Breast epithelium (tissue), 4 donors: Measurements from ENCODE around the gene VKORC1L1. TPM values are rescaled to one million over a fixed set of nuclear protein-coding genes. Genes with fewer than 3 reads are reported as not detected.
"Not testable (repeated sequence)": the region's sequence is repeated elsewhere in the genome, so short reads cannot be mapped to it uniquely, and the experiment has no call there.

Experiments
- DNase-seq, 2 donors: peaks; one replicate each; pipeline ENCODE4 v3.0.0-alpha.2; 2019; ENCODE audit warnings: low spot score in 2 of 2
- H3K27ac ChIP-seq, 2 donors: fragments of 200-600 bp; sonication (generic) in 1 of 2; one replicate each; pipeline ENCODE4 v1.5.1; 2016 to 2019; ENCODE audit warnings: mild to moderate bottlenecking in 1 of 2
- H3K27me3 ChIP-seq, 2 donors: fragments of 200-600 bp; sonication (generic) in 1 of 2; one replicate each; pipeline versions ENCODE4 v1.5.1 to v1.6.0; 2017 to 2019; ENCODE audit warnings: control low read depth in 1 of 2, mild to moderate bottlenecking in 1 of 2
- H3K36me3 ChIP-seq: fragments of 200-600 bp; one replicate; pipeline ENCODE4 v1.5.1; 2019
- H3K4me1 ChIP-seq, 2 donors: fragments of 200-600 bp; sonication (generic); one replicate each; pipeline ENCODE4 v1.5.1; 2016 to 2019; ENCODE audit warnings: control low read depth in 1 of 2
- H3K4me3 ChIP-seq, 3 donors: fragments of 200-600 bp; sonication (generic); 1 replicate in 2 of 3; 2 replicates in 1 of 3; pipeline ENCODE4 v1.5.1; 2016 to 2019; ENCODE audit warnings: mild to moderate bottlenecking in 3 of 3, moderate library complexity in 2 of 3
- H3K9me3 ChIP-seq, 2 donors: fragments of 200-600 bp; sonication (generic) in 1 of 2; one replicate each; pipeline ENCODE4 v1.5.1; 2016 to 2019; ENCODE audit warnings: control low read depth in 1 of 2
- POLR2A ChIP-seq: fragments of 450-650 bp; IDR thresholded peaks from one replicate; pipeline ENCODE4 v1.6.1; 2016; ENCODE audit warnings: antibody characterized with exemption, mild to moderate bottlenecking, moderate library complexity
- POLR2AphosphoS5 ChIP-seq, 3 donors: sonication (generic); formaldehyde crosslinking; IDR thresholded peaks; one replicate each; pipeline ENCODE4 v1.6.1; 2017; ENCODE audit warnings: antibody characterized with exemption in 3 of 3
- intact Hi-C: fragments of 100-400 bp; cut with DNase I; formaldehyde crosslinking; loops from one replicate; pipeline ENCODE4 v1.15.1; 2023; ENCODE audit warnings: low total_unique reads
- total RNA-seq, 3 donors: library from RNA; depleted of rRNA; stranded (reverse); fragments of >200 nt; gene quantifications; one replicate each; pipeline ENCODE4 v1.1.0, GENCODE V29; 2016
- TF ChIP-seq, protein P1 (sequence below), 3 donors: fragments of 450-650 bp; IDR thresholded peaks; one replicate each; pipeline ENCODE4 v1.5.1; 2016 to 2017; ENCODE audit warnings: antibody characterized with exemption in 3 of 3, mild to moderate bottlenecking in 3 of 3, moderate library complexity in 3 of 3

The VKORC1L1 gene
- total RNA-seq: 10 to 100 TPM; 21.1 to 84.5 (median 25.9) TPM

DNA sequence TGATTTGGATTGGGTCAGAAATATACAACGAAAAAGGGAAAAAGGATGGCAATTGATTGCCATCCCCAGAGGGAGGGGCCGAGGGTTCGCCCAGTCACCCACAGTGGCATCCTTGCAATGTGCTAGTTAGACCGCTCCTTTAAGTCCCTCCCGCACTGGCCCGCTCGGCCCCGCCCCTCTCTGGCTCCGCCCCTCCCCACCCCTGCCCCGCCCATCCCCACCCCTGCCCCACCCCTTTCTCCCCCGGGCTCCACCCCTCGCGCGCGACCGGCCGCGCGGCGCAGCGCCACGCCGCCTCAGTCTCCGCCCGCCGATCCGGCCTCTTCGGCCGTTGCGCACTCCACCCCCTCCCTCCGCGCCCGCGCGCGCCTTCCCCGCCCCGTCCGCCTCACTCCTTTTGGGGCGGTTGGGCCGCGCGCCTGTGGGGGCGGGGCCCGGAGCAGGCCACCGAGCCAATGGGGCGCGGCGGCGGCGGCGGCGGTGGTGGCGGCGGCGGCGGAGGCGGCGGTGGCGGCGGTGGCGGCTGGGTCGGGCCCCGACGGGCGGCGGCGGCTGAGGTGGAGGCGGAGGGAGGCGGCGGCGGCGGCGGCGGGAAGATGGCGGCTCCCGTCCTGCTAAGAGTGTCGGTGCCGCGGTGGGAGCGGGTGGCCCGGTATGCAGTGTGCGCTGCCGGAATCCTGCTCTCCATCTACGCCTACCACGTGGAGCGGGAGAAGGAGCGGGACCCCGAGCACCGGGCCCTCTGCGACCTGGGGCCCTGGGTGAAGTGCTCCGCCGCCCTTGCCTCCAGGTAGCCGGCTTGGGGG, at the start of gene VKORC1L1:
Gene VKORC1L1 (plus strand): TSS at position 299 of the 806 bp plus-strand sequence. CDS start 298 bp downstream, at position 597.
- Histone ChIP-seq H3K27ac (peak within 1 kb of the TSS; percentile 79 to 95), H3K36me3 (no peaks in the 10 kb centered on the region), H3K4me1 (no peaks in the 10 kb centered on the region), H3K9me3 (no peaks in the 10 kb centered on the region), H3K4me3 (peak within 1 kb of the TSS; percentile 81 to 99 (median 82)), H3K27me3 (no peaks in the 10 kb centered on the region)
- TF ChIP-seq, protein P1, sequence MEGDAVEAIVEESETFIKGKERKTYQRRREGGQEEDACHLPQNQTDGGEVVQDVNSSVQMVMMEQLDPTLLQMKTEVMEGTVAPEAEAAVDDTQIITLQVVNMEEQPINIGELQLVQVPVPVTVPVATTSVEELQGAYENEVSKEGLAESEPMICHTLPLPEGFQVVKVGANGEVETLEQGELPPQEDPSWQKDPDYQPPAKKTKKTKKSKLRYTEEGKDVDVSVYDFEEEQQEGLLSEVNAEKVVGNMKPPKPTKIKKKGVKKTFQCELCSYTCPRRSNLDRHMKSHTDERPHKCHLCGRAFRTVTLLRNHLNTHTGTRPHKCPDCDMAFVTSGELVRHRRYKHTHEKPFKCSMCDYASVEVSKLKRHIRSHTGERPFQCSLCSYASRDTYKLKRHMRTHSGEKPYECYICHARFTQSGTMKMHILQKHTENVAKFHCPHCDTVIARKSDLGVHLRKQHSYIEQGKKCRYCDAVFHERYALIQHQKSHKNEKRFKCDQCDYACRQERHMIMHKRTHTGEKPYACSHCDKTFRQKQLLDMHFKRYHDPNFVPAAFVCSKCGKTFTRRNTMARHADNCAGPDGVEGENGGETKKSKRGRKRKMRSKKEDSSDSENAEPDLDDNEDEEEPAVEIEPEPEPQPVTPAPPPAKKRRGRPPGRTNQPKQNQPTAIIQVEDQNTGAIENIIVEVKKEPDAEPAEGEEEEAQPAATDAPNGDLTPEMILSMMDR (IDR thresholded peaks at IDR 0.05): no peak
- TF ChIP-seq POLR2A (no peak), POLR2AphosphoS5 (IDR thresholded peaks at IDR 0.05) (no peak)
- intact Hi-C loops: no loop called here
- peak; percentile 91 to 94 for DNase-seq

GRCh38 chr7:65827366-65827765, 45.5 kb upstream of the VKORC1L1 start:
- intact Hi-C loops: no loop called here
- TF ChIP-seq POLR2AphosphoS5 (IDR thresholded peaks at IDR 0.05) (no peak), POLR2A (no peak)
- TF ChIP-seq, protein P1 (IDR thresholded peaks at IDR 0.05): no peak
- DNase-seq: no peak

GRCh38 chr7:65832281-65832680, 40.6 kb upstream of the VKORC1L1 start:
- Histone ChIP-seq H3K4me3 (no peak overlapping the region), H3K27ac (no peak overlapping the region), H3K4me1 (no peaks in the 10 kb centered on the region), H3K9me3 (no peaks in the 10 kb centered on the region), H3K27me3 (no peaks in the 10 kb centered on the region), H3K36me3 (no peaks in the 10 kb centered on the region)
- no peak for DNase-seq
- TF ChIP-seq POLR2A: no peak
- TF ChIP-seq POLR2AphosphoS5 (IDR thresholded peaks at IDR 0.05): no peak
- intact Hi-C loops: no loop called here

More at GRCh38 chr7:65827366-65827765, 45.5 kb upstream of the VKORC1L1 start:
- H3K27ac ChIP-seq: no peak overlapping the region
- H3K4me3 ChIP-seq: no peak overlapping the region
- no peaks in the 10 kb centered on the region for H3K27me3 ChIP-seq
- no peaks in the 10 kb centered on the region for H3K4me1 ChIP-seq
- no peaks in the 10 kb centered on the region for H3K9me3 ChIP-seq
- no peaks in the 10 kb centered on the region for H3K36me3 ChIP-seq

DNA sequence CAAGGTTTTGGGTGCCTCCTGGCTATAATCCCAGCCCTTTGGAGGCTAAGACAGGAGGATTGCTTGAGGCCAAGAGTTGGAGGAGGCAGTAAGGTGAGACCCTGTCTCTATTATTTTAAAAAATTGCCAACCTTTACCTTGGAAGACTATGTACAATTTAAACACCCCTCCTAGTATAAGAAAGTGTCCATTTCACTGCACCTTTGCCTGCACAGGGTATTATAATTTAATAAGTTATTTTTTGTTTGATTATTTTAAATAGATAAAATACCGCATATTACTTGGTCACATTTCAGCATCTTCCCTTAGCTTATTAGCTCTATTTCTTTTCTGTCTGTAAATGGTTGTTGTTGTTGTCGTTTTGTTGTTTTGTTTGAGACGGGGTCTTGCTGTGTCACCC, 36.2 kb upstream of the VKORC1L1 start:
- H3K36me3 ChIP-seq, H3K27me3 ChIP-seq, H3K27ac ChIP-seq, DNase-seq, intact Hi-C loops, H3K4me1 ChIP-seq, H3K4me3 ChIP-seq, H3K9me3 ChIP-seq: not testable (repeated sequence)

GRCh38 chr7:65837541-65837956, 35.3 kb upstream of the VKORC1L1 start:
- H3K4me3 ChIP-seq, H3K27ac ChIP-seq, H3K36me3 ChIP-seq, intact Hi-C loops, H3K4me1 ChIP-seq, H3K9me3 ChIP-seq, DNase-seq, H3K27me3 ChIP-seq: not testable (repeated sequence)

GRCh38 chr7:65839846-65840245, 33.0 kb upstream of the VKORC1L1 start:
- DNase-seq: no peak
- intact Hi-C loops: loop anchor here (10.0 kb wide), 1 partner anchor 405 kb away; no protein-coding TSS in a partner anchor
- H3K27ac ChIP-seq: no peak overlapping the region
- H3K4me3 ChIP-seq: no peak overlapping the region
- no peaks in the 10 kb centered on the region for H3K9me3 ChIP-seq
- no peaks in the 10 kb centered on the region for H3K27me3 ChIP-seq
- H3K4me1 ChIP-seq: no peaks in the 10 kb centered on the region
- H3K36me3 ChIP-seq: no peaks in the 10 kb centered on the region
- TF ChIP-seq, protein P1 (IDR thresholded peaks at IDR 0.05): no peak
- TF ChIP-seq POLR2A: no peak
- TF ChIP-seq POLR2AphosphoS5 (IDR thresholded peaks at IDR 0.05): no peak
